ENCODE results near the gene HSD3B7. TPM values are rescaled to one million over a fixed set of nuclear protein-coding genes. Genes with fewer than 3 reads are reported as not detected.

HSD3B7 gene
- total and polyA plus RNA-seq, 12 donors, result 3.3 to 13.3 (median 5.7) TPM

- Histone ChIP-seq H3K9me3 (no peaks in the 10 kb centered on the region), H3K4me3 (no peak overlapping the region), H3K36me3 (no peaks in the 10 kb centered on the region), H3K27ac (peak overlapping the region in 4 of 10 donors; percentile 25 to 51 (median 29)), H3K27me3 (peaks cover 0 to 17% (median 14%) of the 10 kb centered on the region in 7 donors), H3K4me1 (peaks cover 0 to 19% (median 2%) of the 10 kb centered on the region in 9 donors)
- DNase-seq (no peak), ATAC-seq (peak in 1 of 8 donors; percentile 32)
- TF ChIP-seq CTCF (IDR thresholded peaks at IDR 0.05), result no peak
- WGBS, 2 donors, result 81% methylated on average over 9 of the region's 9 CpGs
- intact Hi-C loops (cut with DNase I), result no loop called here
Measured at GRCh38 chr16:31002862-31003341, 17.9 kb downstream of the HSD3B7 start.

GRCh38 chr16:31003744-31004143 lies 18.7 kb downstream of the HSD3B7 start:
- Histone ChIP-seq H3K36me3 (no peaks in the 10 kb centered on the region), H3K27ac (peak overlapping the region in 2 of 10 donors; percentile 28 to 51), H3K27me3 (peaks cover 0 to 26% (median 22%) of the 10 kb centered on the region in 7 donors), H3K4me1 (peaks cover 0 to 16% (median 0%) of the 10 kb centered on the region in 9 donors), H3K4me3 (no peak overlapping the region), H3K9me3 (no peaks in the 10 kb centered on the region)
- DNase-seq (no peak), ATAC-seq (no peak)
- WGBS, 2 donors, result 89 to 90% methylated on average over 6 of the region's 6 CpGs
- no peak for TF ChIP-seq CTCF (IDR thresholded peaks at IDR 0.05)
- intact Hi-C loops (cut with DNase I), result no loop called here

- intact Hi-C loops (cut with DNase I), result no loop called here
- Histone ChIP-seq H3K36me3 (no peaks in the 10 kb centered on the region), H3K4me3 (no peak overlapping the region), H3K4me1 (peaks cover 0 to 8% (median 0%) of the 10 kb centered on the region in 9 donors), H3K9me3 (no peaks in the 10 kb centered on the region), H3K27me3 (peaks cover 6 to 35% (median 31%) of the 10 kb centered on the region in 7 donors), H3K27ac (no peak overlapping the region)
- no peak for ATAC-seq
- 81 to 83% methylated on average over 2 of the region's 2 CpGs for WGBS, 2 donors
- no peak for TF ChIP-seq CTCF (IDR thresholded peaks at IDR 0.05)
- no peak for DNase-seq
Measured at GRCh38 chr16:31004658-31005057, 19.7 kb downstream of the HSD3B7 start.

- H3K36me3 ChIP-seq, result no peaks in the 10 kb centered on the region
Measured at GRCh38 chr16:31005350-31006085, 20.5 kb downstream of the HSD3B7 start.

More at GRCh38 chr16:31005350-31006085, 20.5 kb downstream of the HSD3B7 start:
- peaks cover 0 to 8% (median 0%) of the 10 kb centered on the region in 9 donors for H3K4me1 ChIP-seq
- peaks cover 11 to 41% (median 37%) of the 10 kb centered on the region in 7 donors for H3K27me3 ChIP-seq
- no peaks in the 10 kb centered on the region for H3K9me3 ChIP-seq
- no peak for DNase-seq
- TF ChIP-seq CTCF (IDR thresholded peaks at IDR 0.05), result no peak
- WGBS, 2 donors, result 72% methylated on average over 16 of the region's 16 CpGs
- intact Hi-C loops (cut with DNase I), result no loop called here
- H3K4me3 ChIP-seq, result no peak overlapping the region
- ATAC-seq, result no peak
- no peak overlapping the region for H3K27ac ChIP-seq

All from heart right ventricle (tissue), 16 donors.